SJCRH30 (cell line): ENCODE data around the gene ATP6V1G3. TPM values are rescaled to one million over a fixed set of nuclear protein-coding genes. Genes with fewer than 3 reads are reported as not detected.
A peak's percentile ranks its signal among the peaks of the same experiment; 100 is the strongest.

Experiments used
- DNase-seq, 2 experiments: peaks; one replicate each; pipeline ENCODE4 v3.0.0-alpha.2; 2015 to 2020
- H3K27ac ChIP-seq: fragments of 250-450 bp; sonication (Bioruptor Pico); 2 replicates; pipeline ENCODE4 v1.5.1; 2020; ENCODE audit warnings: mild to moderate bottlenecking, moderate library complexity
- H3K27me3 ChIP-seq: fragments of 250-450 bp; sonication (Bioruptor Pico); 2 replicates; pipeline ENCODE4 v1.5.1; 2020; ENCODE audit warnings: mild to moderate bottlenecking, moderate library complexity
- H3K36me3 ChIP-seq: fragments of 250-450 bp; sonication (Bioruptor Pico); 2 replicates; pipeline ENCODE4 v1.5.1; 2020; ENCODE audit warnings: mild to moderate bottlenecking, moderate library complexity
- H3K4me1 ChIP-seq: fragments of 250-450 bp; sonication (Bioruptor Pico); 2 replicates; pipeline ENCODE4 v1.5.1; 2020; ENCODE audit warnings: mild to moderate bottlenecking, moderate library complexity
- H3K4me3 ChIP-seq: fragments of 250-450 bp; sonication (Bioruptor Pico); 2 replicates; pipeline ENCODE4 v1.5.1; 2020; ENCODE audit warnings: mild to moderate bottlenecking, moderate library complexity
- H3K9me3 ChIP-seq: fragments of 250-450 bp; sonication (Bioruptor Pico); replicated peaks from 2 replicates; pipeline ENCODE4 v1.5.1; 2020; ENCODE audit warnings: mild to moderate bottlenecking, moderate library complexity
- total RNA-seq: library from RNA; depleted of rRNA; stranded (reverse); fragments of >200 nt; shearing (Covaris generic); gene quantifications from 2 replicates; pipeline ENCODE4 v1.2.3, GENCODE V29; 2014

Gene ATP6V1G3
- total RNA-seq, 1 experiment from 2014 or later: not detected

DNA sequence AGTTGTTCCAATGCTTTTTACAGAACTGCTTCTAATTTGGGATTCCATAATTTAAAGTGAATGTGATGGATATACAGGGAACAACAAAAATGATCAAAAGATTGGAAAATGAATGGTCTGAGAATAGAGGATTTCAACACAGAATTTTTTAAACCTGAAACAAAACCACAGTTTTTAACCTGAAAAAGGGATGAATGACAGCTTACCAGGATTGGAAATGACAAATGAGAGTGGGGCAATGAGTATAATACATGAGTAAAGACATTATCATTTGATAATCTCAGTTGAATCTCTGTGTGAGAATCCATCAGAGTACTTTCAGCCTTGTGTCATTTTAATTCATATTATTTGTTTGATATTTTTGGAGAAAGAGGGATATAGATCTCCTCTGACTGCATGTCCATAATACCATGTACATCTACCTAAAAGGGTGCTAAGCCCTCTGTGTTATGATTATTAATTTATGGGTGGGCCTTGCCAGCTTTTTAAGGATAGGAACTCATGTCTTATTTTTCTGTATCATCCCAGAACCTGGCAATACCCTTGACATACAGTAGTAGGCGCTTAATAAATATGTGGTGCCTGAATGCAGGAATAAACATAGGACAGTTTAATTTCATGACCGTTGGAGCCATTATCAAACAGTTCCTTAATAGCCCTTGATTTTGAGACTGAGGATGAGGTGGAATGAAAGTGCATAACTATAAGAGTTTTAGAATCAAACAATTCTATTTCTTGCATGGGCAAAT, 12.4 kb upstream of the ATP6V1G3 start:
- Histone ChIP-seq H3K27me3 (no peaks in the 10 kb centered on the region), H3K9me3 (no peaks in the 10 kb centered on the region), H3K27ac (no peak overlapping the region), H3K4me1 (no peaks in the 10 kb centered on the region), H3K4me3 (no peak overlapping the region), H3K36me3 (no peaks in the 10 kb centered on the region)
- DNase-seq: no peak

DNA sequence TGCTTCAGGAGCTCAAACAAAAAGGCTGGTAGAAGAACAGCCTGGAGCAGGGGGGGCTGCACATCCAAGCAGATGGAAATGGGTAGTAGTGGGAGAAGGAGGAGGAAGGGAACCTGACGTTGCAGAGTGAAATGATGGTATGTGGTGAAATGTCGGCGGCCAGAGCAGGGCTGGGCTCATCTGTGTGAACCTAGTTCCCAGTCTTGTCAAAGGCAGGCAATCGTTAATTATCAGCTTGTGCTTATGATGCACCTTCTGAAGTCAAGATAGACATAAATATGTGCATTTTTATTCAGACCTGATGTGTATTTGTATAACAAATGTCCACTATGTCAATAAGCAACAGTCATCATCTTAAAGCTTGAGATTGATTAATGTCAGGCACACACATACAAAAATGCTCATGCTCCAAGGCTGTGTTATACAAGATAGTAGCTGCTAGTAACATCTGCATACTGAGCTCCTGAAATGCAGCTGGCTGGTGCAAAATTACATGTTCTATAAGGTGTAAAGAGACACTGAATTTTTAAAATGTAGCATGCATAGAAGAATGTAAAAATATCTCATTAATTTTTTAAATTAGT, 10.6 kb upstream of the ATP6V1G3 start:
- Histone ChIP-seq H3K9me3 (no peaks in the 10 kb centered on the region), H3K4me3 (no peak overlapping the region), H3K27me3 (no peaks in the 10 kb centered on the region), H3K4me1 (no peaks in the 10 kb centered on the region), H3K27ac (no peak overlapping the region), H3K36me3 (no peaks in the 10 kb centered on the region)
- no peak for DNase-seq

GRCh38 chr1:198549866-198550265, 9.4 kb upstream of the ATP6V1G3 start:
- H3K27me3 ChIP-seq: no peaks in the 10 kb centered on the region
- H3K4me3 ChIP-seq: no peak overlapping the region
- DNase-seq: no peak
- no peaks in the 10 kb centered on the region for H3K36me3 ChIP-seq
- no peaks in the 10 kb centered on the region for H3K9me3 ChIP-seq
- H3K27ac ChIP-seq: no peak overlapping the region
- no peaks in the 10 kb centered on the region for H3K4me1 ChIP-seq

GRCh38 chr1:198548890-198549289, 8.4 kb upstream of the ATP6V1G3 start:
- no peaks in the 10 kb centered on the region for H3K27me3 ChIP-seq
- H3K4me1 ChIP-seq: no peaks in the 10 kb centered on the region
- H3K36me3 ChIP-seq: no peaks in the 10 kb centered on the region
- no peaks in the 10 kb centered on the region for H3K9me3 ChIP-seq
- no peak overlapping the region for H3K27ac ChIP-seq
- DNase-seq: no peak
- H3K4me3 ChIP-seq: no peak overlapping the region

DNA sequence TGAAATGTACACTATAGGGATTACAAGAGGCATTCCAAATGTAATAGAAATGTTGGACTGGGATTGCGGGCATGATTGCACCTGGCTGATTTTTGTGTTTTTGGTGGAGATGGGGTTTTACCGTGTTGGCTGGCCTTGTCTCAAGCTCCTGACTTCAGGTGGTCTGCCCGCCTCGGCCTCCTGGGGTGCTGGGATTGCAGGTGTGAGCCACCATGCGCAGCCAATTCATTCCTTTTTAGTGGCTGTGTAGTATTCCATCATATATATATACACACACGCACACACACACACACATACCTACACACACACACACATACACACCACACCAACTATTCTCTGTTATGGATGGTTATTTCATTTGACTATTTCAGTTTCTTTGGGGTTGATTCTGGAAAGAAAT, 4.7 kb upstream of the ATP6V1G3 start:
- Histone ChIP-seq H3K36me3 (no peaks in the 10 kb centered on the region), H3K4me1 (no peaks in the 10 kb centered on the region), H3K27me3 (no peaks in the 10 kb centered on the region), H3K9me3 (no peaks in the 10 kb centered on the region), H3K4me3 (no peak overlapping the region), H3K27ac (no peak overlapping the region)
- no peak for DNase-seq

- H3K4me3 ChIP-seq: no peak overlapping the region
- H3K27me3 ChIP-seq: no peaks in the 10 kb centered on the region
- no peaks in the 10 kb centered on the region for H3K4me1 ChIP-seq
- H3K27ac ChIP-seq: no peak overlapping the region
- no peaks in the 10 kb centered on the region for H3K9me3 ChIP-seq
- no peak for DNase-seq
- H3K36me3 ChIP-seq: no peaks in the 10 kb centered on the region
These were observed 3.8 kb upstream of the ATP6V1G3 start for GRCh38 chr1:198544265-198544664.

DNA sequence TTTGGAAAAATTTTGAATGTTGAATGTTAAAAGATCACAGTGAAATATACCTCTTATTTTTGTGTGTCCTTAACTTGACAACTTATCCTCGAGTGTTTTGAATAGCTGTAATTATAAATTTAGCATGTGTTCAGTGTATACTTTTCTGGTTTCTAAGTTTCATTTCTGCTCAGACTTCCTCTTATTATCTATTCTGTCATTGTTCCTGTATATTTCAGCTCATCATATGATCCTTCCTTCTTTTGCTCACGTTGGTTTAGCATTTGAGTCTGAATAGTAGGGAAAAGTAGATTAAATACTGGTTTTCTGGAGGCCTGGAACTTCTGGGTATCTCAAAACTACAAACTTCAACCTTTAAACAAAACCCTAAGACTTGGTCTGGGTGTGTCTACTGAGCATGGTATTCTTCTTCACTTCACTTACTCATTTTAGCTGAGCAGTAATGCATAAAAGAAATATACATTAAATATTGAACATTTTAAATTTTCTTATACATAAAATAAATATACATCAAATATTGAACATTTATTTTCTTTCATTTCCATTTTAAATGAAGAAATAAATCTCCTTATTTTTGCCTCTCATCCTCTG, 3.3 kb upstream of the ATP6V1G3 start:
- Histone ChIP-seq H3K27me3 (no peaks in the 10 kb centered on the region), H3K9me3 (no peaks in the 10 kb centered on the region), H3K4me3 (no peak overlapping the region), H3K27ac (no peak overlapping the region), H3K36me3 (no peaks in the 10 kb centered on the region), H3K4me1 (no peaks in the 10 kb centered on the region)
- no peak for DNase-seq

DNA sequence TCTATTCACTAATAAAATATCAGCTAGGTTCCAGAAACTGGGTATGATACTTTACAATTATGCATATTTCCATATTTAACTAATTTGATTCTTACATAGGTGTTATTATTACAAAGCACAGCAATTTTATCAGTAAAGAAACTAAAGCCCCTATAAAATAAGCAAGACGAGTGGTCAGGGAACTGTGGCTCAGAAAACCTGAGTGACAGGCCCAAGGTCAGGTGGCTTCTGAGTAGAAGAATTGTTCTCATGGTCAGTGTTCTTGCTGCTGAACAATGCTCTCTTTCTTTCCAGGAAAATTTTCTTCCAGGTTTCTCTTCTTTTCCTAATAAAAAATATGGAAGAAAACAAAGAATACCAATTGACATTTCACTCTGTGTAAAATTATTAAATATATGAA, 2.2 kb upstream of the ATP6V1G3 start:
- Histone ChIP-seq H3K4me3 (no peak overlapping the region), H3K4me1 (no peaks in the 10 kb centered on the region), H3K27ac (no peak overlapping the region), H3K27me3 (no peaks in the 10 kb centered on the region), H3K9me3 (no peaks in the 10 kb centered on the region), H3K36me3 (no peaks in the 10 kb centered on the region)
- no peak for DNase-seq

GRCh38 chr1:198541737-198542136, 1.3 kb upstream of the ATP6V1G3 start:
- DNase-seq: no peak

DNA sequence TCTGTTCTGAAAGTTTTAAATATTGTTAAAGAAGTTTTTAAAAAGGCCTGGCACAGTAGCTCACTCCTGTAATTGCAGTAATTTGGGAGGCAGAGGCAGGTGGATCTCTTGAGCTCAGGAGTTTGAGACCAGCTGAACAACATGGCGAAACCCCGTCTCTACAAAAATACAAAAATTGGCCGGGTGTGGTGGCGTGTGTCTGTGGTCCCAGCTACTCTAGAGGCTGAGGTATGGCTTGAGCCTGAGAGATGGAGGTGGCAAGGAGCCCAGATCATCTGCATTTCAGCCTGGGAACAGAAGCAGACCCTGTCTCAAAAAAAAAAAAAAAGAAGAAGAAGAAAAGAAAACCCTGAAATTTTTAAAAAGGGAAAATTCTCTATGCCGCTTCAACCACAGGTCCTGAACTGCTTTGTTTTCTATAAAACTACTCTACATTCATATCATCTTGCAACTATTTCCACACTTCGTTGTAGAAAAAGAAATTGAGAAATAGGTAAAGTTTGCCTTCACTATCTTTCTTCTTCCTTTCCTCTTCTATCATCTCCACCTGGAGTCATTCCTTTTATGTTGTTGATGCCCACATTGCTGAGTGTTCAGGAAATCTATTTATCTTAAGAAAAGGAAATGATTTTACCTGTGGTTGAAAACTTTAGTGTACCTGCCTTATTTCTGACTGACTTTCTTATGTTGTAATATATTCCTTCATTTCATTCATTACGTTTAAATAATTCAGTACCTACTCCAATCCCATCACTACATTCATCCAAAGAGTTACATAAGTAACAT, 1.7 kb downstream of the ATP6V1G3 start:
- no peaks in the 10 kb centered on the region for H3K36me3 ChIP-seq

More at GRCh38 chr1:198541737-198542136, 1.3 kb upstream of the ATP6V1G3 start:
- H3K9me3 ChIP-seq: no peaks in the 10 kb centered on the region
- no peak overlapping the region for H3K4me3 ChIP-seq
- H3K27ac ChIP-seq: no peak overlapping the region
- H3K36me3 ChIP-seq: no peaks in the 10 kb centered on the region
- H3K4me1 ChIP-seq: no peaks in the 10 kb centered on the region
- H3K27me3 ChIP-seq: no peaks in the 10 kb centered on the region

GRCh38 chr1:198535631-198536030, 4.8 kb downstream of the ATP6V1G3 start:
- H3K4me3 ChIP-seq: no peak overlapping the region
- no peak for DNase-seq
- no peak overlapping the region for H3K27ac ChIP-seq
- H3K27me3 ChIP-seq: no peaks in the 10 kb centered on the region
- no peaks in the 10 kb centered on the region for H3K9me3 ChIP-seq
- H3K36me3 ChIP-seq: no peaks in the 10 kb centered on the region
- H3K4me1 ChIP-seq: peaks cover 3% of the 10 kb centered on the region; the same call in 1 of the 2 replicates

More for the DNA sequence above, 1.7 kb downstream of the ATP6V1G3 start:
- DNase-seq: no peak
- Histone ChIP-seq H3K4me1 (no peaks in the 10 kb centered on the region), H3K27me3 (no peaks in the 10 kb centered on the region), H3K9me3 (no peaks in the 10 kb centered on the region), H3K4me3 (no peak overlapping the region), H3K27ac (no peak overlapping the region)

DNA sequence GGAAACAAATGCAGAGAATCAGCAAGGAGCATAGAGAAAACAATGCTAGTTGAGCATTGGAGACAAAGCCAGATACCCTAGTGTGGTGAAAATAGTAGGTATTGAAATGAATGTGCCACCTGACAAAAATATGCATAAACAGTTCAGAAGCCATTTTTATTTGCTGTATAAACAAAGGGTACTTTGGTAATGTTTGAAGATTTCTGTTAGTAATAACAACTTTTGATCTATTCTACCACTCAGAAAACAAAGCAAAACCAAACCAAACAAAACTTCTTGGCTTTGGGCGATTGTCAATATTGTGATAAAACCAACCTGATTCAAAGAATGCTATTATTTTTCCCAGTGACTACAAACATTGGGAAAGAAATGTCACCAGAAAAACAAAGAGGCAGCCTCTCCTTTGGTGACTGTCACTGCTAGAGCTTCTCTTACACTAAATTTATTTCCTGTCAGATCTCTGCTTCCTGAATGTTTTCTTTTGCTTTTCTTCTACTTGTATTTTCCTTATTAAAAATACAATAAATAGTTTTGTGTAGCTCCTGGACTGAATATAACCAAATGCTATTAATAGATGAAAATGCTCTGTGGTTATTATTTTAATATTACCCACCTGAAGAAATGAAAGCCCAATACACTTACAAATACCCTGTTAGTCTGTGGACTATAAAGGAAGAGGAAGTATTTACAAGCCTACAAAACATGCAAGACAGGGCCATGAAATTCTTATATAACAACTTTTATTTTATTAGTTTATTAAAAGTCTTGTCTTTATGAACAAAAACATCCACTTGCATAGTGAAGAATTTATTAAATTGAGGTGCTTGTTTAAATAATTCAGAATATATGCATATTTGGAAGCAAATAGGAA, 5.7 kb downstream of the ATP6V1G3 start:
- H3K4me1 ChIP-seq: peaks cover 3% of the 10 kb centered on the region; the same call in 1 of the 2 replicates
- H3K4me3 ChIP-seq: no peak overlapping the region
- no peak overlapping the region for H3K27ac ChIP-seq
- H3K36me3 ChIP-seq: no peaks in the 10 kb centered on the region
- DNase-seq: no peak
- H3K27me3 ChIP-seq: no peaks in the 10 kb centered on the region
- no peaks in the 10 kb centered on the region for H3K9me3 ChIP-seq

DNA sequence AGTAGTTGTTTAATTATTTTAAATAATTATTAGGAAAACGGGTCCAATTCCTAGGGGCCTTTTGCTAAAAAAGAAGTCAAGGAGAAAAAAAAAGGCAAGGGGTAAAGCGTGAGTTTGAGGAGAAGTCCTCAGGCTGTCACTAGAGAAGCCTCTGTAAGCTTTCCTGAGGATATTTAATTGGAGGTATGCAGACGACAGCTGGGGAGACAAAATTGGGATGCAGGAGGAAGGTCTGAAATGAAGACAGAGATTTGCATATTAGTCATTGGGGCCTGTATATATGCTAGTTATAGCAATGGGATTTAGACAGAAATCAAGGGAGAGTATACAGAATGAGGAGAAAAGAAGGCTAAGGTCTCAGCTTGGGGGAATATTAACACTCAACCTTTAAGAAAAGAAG, 8.6 kb downstream of the ATP6V1G3 start:
- Histone ChIP-seq H3K27me3 (no peaks in the 10 kb centered on the region), H3K4me1 (peaks cover 3% of the 10 kb centered on the region; the same call in 1 of the 2 replicates), H3K4me3 (no peak overlapping the region), H3K9me3 (no peaks in the 10 kb centered on the region), H3K36me3 (no peaks in the 10 kb centered on the region), H3K27ac (no peak overlapping the region)
- peak; percentile 4 to 27 for DNase-seq

GRCh38 chr1:198530953-198531352, 9.5 kb downstream of the ATP6V1G3 start:
- Histone ChIP-seq H3K9me3 (no peaks in the 10 kb centered on the region), H3K4me3 (no peak overlapping the region), H3K4me1 (peaks cover 3% of the 10 kb centered on the region; the same call in 1 of the 2 replicates), H3K27ac (peak overlapping the region; percentile 12; the same call in 1 of the 2 replicates), H3K36me3 (no peaks in the 10 kb centered on the region), H3K27me3 (no peaks in the 10 kb centered on the region)
- peak; percentile 25 to 60 for DNase-seq
